T47D (cell line): ENCODE data around the gene SEMA4D.

Experiments used
- DNase-seq, 2 experiments: peaks; one replicate each; pipeline versions ENCODE4 v3.0.0 to v3.0.0-alpha.2; 2011 to 2012; ENCODE audit warnings: low read depth in 1 of 2, low spot score in 1 of 2
- JUND ChIP-seq: IDR thresholded peaks from 2 replicates; pipeline ENCODE4 v1.6.1; 2012; ENCODE audit warnings: low read depth
- in situ Hi-C: cut with HindIII; loops from 2 replicates; pipeline ENCODE4 v1.10.0; 2016; ENCODE audit warnings: low sequenced_read_pairs, low pct_unique_long_range_greater_than_20kb

SEMA4D gene

DNA sequence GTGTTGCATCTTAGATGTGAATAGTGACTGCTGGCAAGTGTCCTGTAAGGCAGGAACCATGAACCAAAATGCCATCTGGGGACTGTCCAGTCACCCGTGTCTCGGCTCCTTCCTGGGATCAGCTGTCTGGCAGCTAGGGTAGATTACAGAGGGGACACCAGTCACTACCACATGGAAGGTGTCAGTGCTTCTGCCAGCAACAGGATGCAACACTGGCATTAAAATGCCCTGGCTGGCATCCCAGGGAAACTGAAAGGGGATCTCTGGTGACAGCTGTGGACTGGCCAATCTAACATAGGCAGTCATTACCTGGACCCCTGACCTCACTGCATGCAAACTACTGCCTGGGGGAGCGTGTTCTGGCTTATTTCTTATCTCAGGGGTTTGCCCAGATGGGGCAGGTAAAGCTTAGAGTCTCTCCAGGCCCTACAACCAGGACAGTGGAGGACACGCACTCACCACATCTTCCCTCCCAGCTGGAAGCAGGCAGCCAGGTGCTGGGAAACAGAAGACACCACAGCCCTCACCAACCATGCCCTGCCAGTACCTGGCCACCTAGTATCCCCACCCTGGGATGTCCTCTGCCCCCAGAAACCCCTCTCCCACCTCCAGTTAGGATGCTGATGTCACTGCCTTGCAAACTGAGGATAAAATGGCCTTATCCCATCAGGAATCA, 83.8 kb downstream of the SEMA4D start:
- no peak for TF ChIP-seq JUND
- in situ Hi-C loops: no loop called here
- DNase-seq: no peak

DNA sequence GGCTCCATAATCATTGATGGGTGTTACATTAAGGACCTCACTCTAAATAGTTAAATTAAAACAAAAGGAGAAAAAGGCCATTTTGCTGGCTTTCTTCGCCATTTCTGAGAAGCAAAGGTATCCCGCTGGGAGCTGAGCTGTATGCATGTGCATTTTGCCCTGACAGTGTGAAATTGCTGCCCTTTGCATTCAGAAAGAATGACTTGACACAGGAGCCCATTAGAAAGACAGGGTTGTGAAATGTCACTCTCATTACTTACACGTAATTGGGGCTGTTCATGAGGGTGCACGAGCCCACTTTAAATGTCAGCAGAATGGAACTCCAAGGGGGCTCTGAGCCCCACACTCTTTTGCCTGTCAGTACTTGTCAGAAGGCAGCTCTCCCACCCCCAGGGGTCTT, 85.0 kb downstream of the SEMA4D start:
- in situ Hi-C loops: no loop called here
- no peak for DNase-seq
- TF ChIP-seq JUND: no peak

DNA sequence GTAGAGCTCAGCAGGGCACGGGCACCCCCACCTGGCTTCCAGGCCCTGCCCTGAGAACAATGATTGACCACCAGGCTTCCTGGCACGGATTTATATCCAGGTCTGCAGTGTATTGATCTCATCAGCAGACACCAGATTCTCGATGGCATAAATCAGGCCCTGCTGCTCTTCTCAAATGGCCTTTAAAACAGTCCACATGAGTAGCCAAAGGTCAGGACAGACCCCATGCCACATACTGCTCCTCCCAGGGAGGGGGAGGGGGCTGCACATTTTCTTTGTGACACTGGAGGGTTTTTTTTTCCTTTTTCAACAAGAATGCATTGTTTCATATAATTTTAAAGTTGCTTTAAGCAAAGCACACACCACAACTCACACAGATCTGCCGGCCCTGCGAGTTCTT, 85.4 kb downstream of the SEMA4D start:
- DNase-seq: no peak
- TF ChIP-seq JUND: no peak
- in situ Hi-C loops: no loop called here

DNA sequence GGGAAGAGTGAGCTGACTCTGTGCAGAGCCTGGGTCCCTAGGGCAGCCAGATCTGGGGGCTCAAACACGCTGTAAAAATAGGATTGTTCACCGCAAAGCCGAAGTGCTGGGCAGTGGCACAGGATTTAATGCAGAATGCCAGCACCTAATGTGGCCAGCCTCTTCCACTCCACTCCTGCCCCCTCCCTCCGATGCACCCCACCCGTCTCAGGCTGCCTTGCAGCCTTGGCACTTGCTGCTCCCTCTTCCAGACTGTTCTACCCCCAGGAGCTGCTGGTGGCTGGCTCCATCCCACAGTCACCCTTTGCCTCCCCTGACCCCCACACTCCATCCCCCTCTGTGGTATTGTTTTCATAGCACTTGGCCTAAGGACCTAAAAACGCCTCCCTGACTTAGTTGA, 86.2 kb downstream of the SEMA4D start:
- in situ Hi-C loops: no loop called here
- no peak for DNase-seq
- TF ChIP-seq JUND: no peak

DNA sequence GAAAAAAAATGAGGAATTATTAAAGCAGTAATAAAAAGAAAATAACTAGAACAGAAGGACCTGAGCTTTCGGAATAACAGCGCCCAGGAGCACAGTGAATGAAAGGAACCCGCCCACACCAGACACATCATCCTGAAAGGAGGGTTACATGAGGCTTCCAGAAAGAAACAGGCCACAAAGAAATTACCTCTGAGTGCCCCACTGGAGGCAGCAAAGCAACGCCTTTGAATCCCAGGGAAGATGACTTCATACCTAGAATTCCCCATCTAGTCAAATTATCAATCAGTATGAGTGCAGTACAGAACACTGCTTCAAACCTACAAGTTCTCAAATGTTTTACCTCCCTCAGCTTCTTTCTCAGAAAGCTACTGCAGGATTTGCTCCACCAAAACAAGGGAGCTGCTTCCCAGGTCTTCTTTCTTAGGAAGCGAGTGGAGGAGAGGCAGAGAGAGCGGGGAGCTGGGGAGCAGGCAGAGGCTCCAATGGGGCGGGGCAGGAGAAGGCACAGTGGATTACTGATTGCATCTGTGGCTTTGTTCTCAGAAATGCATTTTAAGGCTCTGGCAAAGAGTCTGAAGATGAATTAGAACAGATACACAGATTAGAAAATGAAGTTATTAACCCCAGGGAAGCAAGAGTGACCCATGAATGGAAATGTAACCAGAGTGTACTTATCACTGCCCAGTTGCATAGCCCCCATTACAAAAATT, 87.1 kb downstream of the SEMA4D start:
- no peak for TF ChIP-seq JUND
- in situ Hi-C loops: no loop called here
- peak; percentile 62 for DNase-seq

DNA sequence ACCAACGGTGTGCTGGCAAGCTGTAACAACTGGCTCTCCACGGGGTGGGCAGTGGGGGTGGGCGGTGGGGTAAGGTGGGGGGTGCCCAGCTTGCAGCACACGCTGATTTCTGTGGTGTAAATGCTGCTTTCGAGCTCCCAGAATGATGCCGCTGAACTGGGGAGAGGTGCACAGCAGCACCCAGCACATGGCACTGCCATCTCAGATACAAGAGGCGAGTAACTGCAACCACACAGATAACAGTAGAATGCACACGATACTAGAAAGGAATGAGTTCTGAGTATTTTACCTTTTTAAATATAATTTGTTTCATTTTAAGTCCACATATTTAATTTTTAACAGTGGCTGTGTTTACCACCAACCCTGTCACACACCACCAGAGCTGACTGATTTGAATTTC, 87.9 kb downstream of the SEMA4D start:
- no peak for DNase-seq
- in situ Hi-C loops: no loop called here
- no peak for TF ChIP-seq JUND

DNA sequence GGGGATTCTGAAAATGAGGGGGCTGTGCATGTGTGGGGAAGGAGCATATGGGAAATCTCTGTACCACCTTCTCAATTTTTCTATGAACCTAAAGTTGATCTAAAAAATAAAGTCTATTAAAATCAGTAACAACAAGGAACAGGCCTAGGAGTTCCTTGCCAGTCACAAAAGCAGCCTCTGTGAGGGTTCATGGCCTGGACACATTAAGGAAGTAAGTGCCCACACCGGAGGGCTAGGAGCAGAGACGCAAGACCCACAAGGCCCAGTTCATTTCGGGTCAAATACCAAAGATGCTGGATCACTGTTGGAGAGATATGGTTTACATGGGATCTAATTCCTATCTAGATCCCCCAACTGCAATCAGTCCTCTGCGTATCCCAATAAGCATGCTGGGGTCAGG, 88.4 kb downstream of the SEMA4D start:
- TF ChIP-seq JUND: no peak
- no peak for DNase-seq
- in situ Hi-C loops: no loop called here

DNA sequence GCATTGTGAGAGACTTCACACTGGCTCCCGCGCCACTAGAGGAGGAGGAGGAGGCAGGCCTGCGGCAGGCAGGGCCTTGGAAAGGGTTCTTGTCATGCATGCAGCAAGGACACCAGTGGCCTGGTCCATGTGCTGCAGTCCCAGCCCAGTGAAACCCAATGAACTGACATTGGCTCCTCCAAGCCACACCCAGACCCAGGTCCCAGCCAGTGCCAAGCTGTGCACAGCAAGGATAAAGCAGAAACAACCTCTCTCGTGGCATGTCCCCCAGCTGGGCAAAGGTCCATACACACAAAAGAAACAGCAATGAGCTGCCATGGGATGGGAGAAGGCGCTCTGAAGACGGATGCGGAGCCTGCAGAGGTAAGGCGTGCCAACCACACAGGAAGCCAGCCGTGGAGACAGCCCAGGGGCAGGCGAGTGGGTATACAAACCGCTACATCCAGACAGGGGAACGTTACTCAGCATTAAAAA, 89.2 kb downstream of the SEMA4D start:
- DNase-seq: no peak
- in situ Hi-C loops: no loop called here

DNA sequence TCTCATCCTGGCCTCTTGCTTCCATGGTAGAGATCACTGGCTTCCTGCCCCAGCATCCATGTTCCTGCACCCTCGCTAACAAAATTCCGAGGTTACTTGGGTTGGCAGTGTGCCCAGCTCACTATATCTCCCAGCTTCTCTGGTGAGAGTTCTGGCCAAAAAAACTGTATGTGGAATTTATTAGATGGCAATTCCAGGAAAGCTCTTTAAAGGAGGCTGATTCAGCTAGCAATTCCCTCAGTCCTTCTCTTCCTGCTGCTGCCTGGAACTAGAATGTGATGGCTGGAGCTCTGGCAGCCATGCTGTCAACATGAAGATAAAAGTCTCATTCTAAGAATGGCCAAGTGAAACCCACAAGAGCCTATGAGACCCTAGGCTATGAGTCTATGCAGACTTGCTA, 90.8 kb downstream of the SEMA4D start:
- TF ChIP-seq JUND: no peak
- in situ Hi-C loops: no loop called here
- no peak for DNase-seq

More for the DNA sequence above, 89.2 kb downstream of the SEMA4D start:
- no peak for TF ChIP-seq JUND

DNA sequence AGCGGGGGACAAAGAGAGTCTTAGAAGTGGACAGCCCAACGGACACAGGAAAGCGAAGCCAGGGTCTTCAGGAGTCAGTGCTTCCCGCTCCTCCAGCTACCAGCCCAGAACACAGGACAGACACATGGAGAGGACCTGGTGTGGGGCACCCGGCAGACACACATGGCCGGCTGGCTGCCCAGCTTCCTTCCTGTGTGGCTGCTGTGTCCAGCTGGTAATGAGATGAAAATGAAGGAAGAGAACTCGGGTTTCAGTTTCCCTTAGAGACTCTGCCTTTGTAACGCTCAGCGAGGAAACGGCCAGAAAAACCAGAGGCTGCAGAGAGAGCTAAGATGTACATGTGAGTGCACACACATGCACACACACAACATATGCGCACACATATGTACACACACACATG, 92.1 kb downstream of the SEMA4D start:
- in situ Hi-C loops: no loop called here
- no peak for TF ChIP-seq JUND
- DNase-seq: no peak

DNA sequence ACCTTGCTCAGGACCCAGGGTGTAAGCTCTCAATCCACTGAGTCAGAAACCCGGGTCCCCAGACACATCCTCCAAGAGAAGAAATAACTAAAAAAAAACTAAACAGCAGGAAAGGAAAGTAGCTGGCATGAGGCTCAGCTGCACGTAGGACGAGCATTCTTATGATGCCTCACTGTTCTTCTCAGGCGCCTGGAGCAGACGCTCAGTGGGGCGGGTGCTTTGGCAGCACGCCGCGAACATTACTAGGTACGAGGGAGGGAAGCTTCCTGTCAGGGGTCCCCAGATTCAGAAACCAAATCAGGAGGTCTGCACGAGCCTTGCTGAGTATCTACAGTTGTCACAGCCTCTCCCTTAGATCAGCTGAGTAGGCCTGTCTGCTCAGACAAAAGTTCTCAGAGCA, 93.8 kb downstream of the SEMA4D start:
- no peak for TF ChIP-seq JUND
- DNase-seq: no peak
- in situ Hi-C loops: no loop called here

DNA sequence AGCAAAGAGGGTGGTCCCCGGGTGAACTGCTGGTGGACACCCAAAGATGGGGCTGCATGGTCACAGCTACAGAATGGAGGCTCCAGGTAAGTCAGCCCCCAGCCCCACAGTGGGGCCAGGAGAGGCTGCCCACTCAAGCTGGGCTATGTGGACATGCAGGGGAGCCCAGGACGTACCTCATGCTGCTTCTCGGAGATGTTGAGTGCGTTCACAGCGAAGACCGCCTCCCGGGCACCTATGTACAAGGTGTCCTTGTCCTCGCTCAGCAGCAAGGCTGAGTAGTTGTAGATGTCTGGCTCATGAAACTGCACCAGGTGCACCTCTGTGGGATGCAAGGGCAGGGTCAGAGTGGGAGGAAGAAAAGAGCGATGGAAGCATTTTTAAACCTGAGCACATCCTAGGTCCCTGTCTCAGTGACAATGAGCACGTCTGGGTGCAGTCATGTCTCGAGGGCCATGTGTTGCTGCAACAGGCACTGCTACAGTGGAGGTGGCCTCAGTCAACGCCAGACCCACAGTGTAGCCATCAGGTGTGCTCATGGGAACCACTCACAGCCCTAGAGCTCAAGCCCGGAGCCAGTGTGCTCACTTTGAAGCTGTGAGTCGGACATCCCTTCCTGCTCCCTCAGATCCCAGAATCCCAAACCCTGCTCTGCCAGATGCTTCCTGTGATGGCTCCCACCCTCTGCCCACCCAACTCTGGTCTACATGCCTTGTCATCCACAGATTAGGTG, 95.1 kb downstream of the SEMA4D start:
- TF ChIP-seq JUND: no peak
- in situ Hi-C loops: no loop called here
- no peak for DNase-seq
